Measurements from ENCODE around the gene NFATC2.
"Not testable (repeated sequence)": the region's sequence is repeated elsewhere in the genome, so short reads cannot be mapped to it uniquely, and the experiment has no call there.

NFATC2 gene

DNA sequence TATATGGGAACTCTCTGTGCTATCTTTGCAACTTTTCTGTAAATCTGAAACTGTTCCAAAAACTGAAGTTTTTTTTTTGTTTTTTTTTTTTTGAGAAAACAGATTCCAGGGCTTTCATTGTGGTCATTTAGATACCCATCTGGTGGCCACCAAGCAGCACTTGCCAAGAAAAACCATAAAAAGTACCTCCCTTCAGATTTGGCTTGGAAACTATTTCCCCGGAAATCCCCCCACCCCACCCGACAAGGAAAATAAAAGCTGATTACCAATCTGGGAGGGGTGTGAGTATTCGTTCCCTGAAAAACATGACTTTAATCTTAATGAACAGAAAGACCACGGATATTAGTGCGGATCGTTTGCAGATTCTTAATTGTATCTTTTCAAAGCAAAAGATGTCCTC, 1.9 kb downstream of the NFATC2 start:
- DNase-seq (ENCODE audit: low spot score) (no peak), FAIRE-seq (no peak)

- not testable (repeated sequence) for FAIRE-seq; DNase-seq (ENCODE audit: low spot score)
These were observed 2.4 kb downstream of the NFATC2 start for GRCh38 chr20:51540074-51540473.

DNA sequence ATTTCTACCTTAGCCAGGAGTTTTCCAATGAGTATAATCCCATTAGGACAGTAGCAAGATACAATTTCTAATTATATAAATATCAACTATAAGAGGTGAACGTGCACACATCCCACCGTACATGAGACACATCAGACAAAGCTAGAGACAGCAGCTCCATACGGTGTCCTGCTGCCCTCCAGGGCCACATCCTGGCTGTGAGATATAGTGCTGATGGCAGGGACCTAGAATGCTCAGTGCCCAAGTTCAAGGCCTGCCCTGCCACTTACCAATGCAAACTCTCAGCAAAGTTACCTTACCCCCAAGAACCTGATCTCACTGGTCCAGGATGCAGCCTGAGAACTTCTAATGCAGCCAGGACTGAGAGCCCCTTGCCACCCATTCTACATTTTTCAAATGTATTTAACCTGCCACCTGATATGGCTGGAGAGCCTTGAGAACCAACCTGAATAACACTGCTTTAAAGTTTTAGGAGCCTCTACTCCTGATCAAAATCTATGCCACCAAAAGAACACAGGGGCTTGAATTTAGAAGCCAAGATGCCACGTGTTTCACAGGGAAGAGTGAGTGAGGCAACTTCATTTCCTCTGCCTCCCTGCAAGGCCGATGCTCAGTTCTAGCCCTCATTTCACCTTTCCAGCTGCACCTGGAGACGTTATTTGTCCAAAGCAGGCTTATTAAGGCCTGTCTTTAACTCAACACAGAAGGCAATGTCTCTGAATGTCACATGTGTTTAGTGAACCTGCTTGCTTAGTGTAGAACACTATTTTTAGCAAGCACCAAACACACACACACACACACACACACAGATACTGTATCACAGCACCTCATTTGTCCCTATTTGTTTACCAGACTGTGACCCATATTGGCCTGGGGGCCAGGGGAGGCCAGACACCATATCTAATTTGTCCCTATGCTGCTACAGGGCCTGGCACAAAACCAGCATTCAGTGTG, 6.1 kb downstream of the NFATC2 start:
- no peak for FAIRE-seq
- DNase-seq (ENCODE audit: low spot score), result no peak

- DNase-seq (ENCODE audit: low spot score), result no peak
- no peak for FAIRE-seq
These were observed 6.8 kb downstream of the NFATC2 start for GRCh38 chr20:51535674-51536073.

- DNase-seq (ENCODE audit: low spot score) (no peak), FAIRE-seq (no peak)
These were observed 7.5 kb downstream of the NFATC2 start for GRCh38 chr20:51535075-51535386.

DNA sequence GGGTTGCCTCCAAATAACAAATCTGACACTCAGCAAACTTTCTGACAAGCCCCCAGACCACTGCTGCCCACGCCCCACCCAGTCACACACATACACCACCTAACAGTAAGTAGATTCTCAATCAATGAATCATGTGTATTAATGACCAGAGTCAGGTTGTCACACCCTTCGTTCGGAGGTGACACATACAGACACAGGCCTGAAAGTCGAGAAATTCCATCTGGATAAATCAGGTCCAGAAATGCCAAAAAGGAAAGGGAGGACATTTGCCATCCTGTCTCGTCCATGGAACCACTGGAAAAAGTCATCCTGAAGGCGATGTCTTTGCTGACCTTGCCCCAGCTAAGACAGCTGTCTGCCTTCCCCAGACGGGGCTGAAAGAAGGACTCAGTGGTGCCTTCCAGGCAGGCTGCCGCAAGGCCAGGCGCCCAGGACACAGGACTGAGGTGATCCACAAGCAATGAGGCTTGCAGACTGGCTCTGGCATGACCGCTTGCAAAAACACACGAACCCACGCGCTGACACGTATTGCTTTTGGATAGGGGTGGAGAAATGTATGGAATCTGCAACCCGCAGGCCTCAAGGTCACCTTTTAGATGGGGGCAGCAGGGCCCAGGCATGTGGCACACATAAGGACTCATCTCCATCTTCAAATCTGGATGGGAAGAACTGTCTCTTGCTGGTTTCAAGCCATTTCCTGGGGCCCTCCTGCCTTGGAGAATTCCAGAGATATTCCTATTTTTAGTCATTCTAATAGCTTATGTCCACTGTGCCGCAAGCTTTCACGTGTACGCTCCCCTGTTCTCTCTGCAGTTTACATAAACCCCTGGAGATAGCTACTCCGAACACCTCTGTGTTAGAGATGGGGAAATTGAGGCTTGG, 9.0 kb downstream of the NFATC2 start:
- DNase-seq (ENCODE audit: low spot score), result peak; percentile 75
- peak; percentile 35 for FAIRE-seq

DNA sequence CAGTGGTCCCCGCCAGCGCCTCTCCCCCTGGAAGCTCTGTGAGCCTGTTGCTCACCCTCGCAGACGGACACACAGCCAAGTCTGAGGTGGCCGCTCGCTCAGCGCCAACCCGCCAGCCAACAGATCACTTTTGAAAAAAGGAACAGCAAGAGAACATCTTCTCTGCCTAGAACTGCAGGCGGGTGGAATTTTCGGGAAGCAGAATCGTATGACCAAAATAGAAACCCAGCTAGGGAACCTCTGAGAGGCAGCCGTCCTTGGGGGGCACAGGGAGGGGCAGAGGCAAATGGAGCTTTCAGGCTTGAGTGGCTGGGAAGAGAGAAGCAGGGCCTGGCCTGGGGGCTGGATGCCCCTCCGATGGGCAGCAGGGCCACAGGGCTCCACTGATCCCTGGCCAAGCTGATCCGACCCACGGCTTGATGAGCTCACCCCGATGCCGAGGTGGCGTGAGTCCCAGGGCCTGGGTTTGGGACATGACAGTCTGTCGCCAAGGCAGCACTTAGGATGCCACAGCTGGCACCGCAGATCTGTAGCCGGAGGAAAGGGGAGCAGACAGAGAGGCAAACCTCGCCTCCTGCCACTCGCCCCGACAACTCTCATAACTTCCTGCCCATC, 9.8 kb downstream of the NFATC2 start:
- DNase-seq (ENCODE audit: low spot score) (peak; percentile 49), FAIRE-seq (no peak)

- DNase-seq (ENCODE audit: low spot score) (no peak), FAIRE-seq (no peak)
These were observed 10.6 kb downstream of the NFATC2 start for GRCh38 chr20:51531712-51532456.

- DNase-seq (ENCODE audit: low spot score) (peak; percentile 85), FAIRE-seq (no peak)
These were observed 11.3 kb downstream of the NFATC2 start for GRCh38 chr20:51531141-51531710.

GRCh38 chr20:51529758-51530157, 12.8 kb downstream of the NFATC2 start:
- FAIRE-seq, result no peak
- DNase-seq (ENCODE audit: low spot score), result no peak

GRCh38 chr20:51529081-51529681, 13.3 kb downstream of the NFATC2 start:
- DNase-seq (ENCODE audit: low spot score), result no peak

DNA sequence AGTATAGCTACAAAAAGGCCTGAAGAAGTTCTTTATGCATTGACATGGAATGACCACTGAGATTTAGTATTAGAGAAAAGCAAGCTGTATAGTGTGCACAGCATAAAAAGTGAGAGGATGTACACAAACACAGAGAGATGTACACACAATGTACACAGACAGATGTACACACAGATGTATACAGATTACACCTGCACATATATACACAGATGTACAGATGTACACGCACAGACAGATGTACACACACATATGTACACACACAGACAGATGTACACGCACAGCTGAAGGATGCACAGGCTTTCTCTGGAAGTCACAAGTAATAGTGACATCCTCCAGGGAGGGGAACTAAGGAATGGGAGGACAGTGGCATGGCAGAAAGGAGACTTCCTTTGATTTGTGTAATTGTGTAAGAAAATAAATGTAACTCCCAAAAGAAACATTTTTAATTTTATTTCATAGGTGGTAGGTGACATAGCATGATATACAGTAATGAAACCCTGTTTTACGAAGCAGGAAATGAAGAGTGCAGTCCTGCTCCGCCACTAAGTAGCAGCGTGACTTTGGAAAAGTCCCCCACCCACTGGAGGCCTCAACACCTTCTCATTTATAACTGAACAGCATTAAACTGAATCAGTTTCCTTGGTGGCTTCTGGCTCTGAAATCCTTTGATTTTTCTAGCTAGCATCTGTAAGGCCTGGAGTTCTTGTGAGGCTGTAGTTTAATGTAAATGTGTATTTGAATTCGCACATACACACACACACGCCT, 14.1 kb downstream of the NFATC2 start:
- DNase-seq (ENCODE audit: low spot score) (no peak), FAIRE-seq (peak; percentile 44)

More at GRCh38 chr20:51529081-51529681, 13.3 kb downstream of the NFATC2 start:
- FAIRE-seq, result no peak

DNA sequence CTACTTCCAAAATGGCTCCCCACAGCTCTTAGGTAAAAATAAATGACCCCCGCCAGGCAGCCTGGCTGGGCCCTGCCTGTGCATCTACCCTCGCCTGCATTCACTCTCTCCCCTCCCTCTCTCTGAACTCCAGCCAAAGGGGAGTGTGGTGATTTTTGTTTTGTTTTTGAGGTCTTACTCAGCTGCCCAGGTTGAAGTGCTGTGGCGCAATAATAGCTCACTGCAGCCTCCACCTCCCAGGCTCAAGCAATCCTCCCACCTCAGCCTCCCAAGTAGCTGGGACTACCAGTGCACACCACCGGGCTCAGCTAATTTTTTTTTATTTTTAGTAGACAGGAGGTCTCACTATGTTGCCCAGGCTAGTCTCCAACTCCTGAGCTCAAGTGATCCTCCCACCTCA, 15.8 kb downstream of the NFATC2 start:
- DNase-seq (ENCODE audit: low spot score), result no peak
- FAIRE-seq, result no peak

- DNase-seq (ENCODE audit: low spot score), result no peak
- no peak for FAIRE-seq
These were observed 16.4 kb downstream of the NFATC2 start for GRCh38 chr20:51526106-51526470.

DNA sequence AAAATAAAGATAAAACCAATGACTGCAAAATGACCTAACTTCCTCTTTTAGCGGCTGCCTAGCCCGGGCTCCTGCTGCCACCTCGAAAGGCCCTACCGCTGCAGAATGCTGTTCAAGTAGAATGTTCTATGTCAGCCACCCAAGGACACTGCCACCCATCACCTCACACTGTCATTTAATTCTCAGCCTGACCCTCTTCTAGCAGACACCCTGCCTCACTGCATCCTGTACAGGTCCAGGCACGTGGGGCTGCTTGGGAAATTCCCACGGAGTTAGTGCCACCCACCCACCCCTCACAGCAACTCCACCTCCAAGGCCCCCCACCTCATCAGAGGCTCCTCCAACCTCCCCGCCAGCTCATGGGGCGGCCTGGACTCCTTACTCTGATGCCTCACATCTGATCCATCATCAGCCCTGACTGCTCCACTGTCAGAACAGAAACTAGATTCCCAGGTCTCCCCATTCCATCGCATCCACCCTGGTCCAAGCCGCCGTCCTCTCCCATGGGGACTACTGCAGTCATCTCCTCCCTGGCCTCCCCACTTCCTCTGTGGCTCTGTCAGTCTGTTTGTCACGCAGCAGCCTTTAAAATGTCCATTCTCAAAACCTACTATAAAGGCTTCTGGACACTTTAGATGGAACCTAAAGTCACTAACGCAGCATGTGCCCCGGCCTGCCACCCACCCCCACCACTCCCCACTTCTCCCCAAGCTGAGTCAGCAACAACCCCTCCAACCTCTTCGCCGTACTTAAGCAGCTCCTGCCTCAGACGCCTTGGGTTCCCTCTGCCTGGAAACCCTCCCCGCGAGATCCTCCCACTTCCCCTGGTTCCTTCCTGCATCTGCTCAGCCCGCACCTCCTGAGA, 17.0 kb downstream of the NFATC2 start:
- no peak for FAIRE-seq
- no peak for DNase-seq (ENCODE audit: low spot score)

DNA sequence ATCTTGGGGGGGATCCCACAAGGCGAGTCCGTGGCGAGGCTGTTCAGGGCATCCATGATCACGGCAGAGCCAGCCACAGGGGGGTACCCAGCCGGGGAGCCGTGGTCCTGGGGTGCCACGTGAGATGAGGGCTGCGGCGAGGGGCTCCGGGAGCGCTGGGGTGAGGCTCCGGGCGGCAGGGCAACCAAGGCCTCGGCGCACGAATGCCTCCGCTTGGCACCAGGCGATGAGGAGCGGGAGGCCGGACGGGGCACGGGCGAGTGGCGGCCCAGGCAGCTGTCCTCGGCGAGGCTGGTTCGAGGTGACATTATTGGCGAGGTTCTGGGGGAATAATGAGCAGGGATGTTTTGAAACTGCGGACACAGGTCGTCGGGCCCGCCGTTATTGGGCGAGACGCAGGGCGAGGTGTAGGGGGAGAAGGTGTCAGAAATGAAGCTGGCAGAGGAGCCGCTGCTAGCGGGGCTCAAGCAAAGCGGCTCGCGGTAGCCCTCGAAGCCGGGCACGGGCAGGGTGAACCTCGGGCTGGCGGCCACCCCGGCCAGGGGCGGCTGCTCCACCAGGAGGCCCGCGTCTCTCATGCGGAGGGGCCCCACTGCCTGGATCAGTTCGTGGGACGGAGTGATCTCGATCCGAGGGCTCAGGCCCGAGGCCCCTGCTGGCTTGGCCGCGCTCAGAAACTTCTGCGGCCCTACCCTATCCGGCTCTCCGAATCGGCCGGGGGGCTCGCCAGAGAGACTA, 19.1 kb downstream of the NFATC2 start:
- FAIRE-seq, result no peak

DNA sequence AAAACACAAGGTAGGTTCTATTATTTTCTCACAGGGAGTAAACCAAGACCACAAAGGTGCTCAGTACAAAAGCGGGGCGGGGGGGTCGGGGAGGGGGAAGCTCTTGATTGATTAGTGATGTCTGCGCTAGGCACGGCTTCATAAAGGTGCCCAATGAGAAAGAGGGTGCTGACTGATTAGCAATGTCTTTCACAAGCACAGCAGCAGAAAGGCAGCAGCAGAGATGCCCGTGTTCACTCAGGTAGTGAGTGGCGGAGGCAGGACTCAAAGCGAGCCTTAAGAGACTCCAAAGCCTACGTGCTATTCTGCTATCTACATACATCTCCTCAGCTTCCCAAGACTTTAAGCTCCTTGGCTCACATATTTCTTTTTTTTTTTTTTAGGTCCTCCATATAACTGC, 20.3 kb downstream of the NFATC2 start:
- FAIRE-seq (no peak), DNase-seq (ENCODE audit: low spot score) (no peak)

More for the DNA sequence above, 19.1 kb downstream of the NFATC2 start:
- DNase-seq (ENCODE audit: low spot score), result no peak

DNA sequence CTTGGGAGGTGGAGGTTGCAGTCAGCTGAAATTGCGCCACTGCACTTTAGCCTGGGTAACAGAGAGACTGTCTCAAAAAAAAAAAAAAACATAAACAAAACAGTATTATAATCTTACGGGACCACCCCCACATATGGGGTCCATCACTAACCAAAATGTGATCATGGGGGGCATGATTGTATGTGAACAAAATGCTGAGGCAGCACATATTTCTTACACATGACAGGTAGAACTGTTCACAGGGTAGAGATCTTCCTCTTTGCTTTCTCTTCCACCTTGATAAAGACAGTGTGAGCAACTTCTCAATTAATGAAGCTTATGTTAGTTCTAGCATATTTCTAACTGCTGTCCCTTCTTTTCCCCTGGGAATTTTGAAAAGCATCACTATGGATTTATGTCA, 24.7 kb downstream of the NFATC2 start:
- FAIRE-seq (no peak), DNase-seq (ENCODE audit: low spot score) (no peak)
